GM19468 (cell line): ENCODE measurements around the gene SMAD4.

ENCODE experiments used
- ATAC-seq: cut with Tn5 transposase; IDR thresholded peaks from one replicate; pipeline ENCODE4 v1.9.1; 2021; ENCODE audit warnings: mild to moderate bottlenecking, moderate library complexity, moderate number of reproducible peaks; ENCODE audit not compliant: unreplicated experiment; ENCODE audit errors: extremely low read depth

The SMAD4 gene

GRCh38 chr18:51020536-51020935 lies 9.5 kb upstream of the SMAD4 start:
- no peak for ATAC-seq

GRCh38 chr18:51021226-51021965 lies 8.6 kb upstream of the SMAD4 start:
- no peak for ATAC-seq

- ATAC-seq = no peak
Measured at GRCh38 chr18:51025512-51025911, 4.5 kb upstream of the SMAD4 start.

GRCh38 chr18:51028201-51028805 lies 1.7 kb upstream of the SMAD4 start:
- no peak for ATAC-seq

- ATAC-seq = no peak
Measured at GRCh38 chr18:51029378-51029693, 677 bp upstream of the SMAD4 start.

- ATAC-seq = peak; percentile 7
Measured at GRCh38 chr18:51030537-51031258, 685 bp downstream of the SMAD4 start.

- ATAC-seq = no peak
Measured at GRCh38 chr18:51032193-51032592, 2.2 kb downstream of the SMAD4 start.

GRCh38 chr18:51037230-51037629 lies 7.2 kb downstream of the SMAD4 start:
- no peak for ATAC-seq

- ATAC-seq = no peak
Measured at GRCh38 chr18:51038110-51038509, 8.1 kb downstream of the SMAD4 start.

GRCh38 chr18:51039138-51040112 lies 9.4 kb downstream of the SMAD4 start:
- no peak for ATAC-seq

- no peak for ATAC-seq
Measured at GRCh38 chr18:51041677-51042352, 11.8 kb downstream of the SMAD4 start.

- ATAC-seq = no peak
Measured at GRCh38 chr18:51044928-51045585, 15.0 kb downstream of the SMAD4 start.

- no peak for ATAC-seq
Measured at GRCh38 chr18:51048190-51048589, 18.2 kb downstream of the SMAD4 start.

GRCh38 chr18:51049137-51049536 lies 19.1 kb downstream of the SMAD4 start:
- ATAC-seq = no peak

- ATAC-seq = peak; percentile 45
Measured at GRCh38 chr18:51051105-51051712, 21.2 kb downstream of the SMAD4 start.

GRCh38 chr18:51053814-51054213 lies 23.8 kb downstream of the SMAD4 start:
- ATAC-seq = peak; percentile 23

- no peak for ATAC-seq
Measured at GRCh38 chr18:51054764-51055163, 24.8 kb downstream of the SMAD4 start.

GRCh38 chr18:51059969-51060368 lies 30.0 kb downstream of the SMAD4 start:
- ATAC-seq = no peak

- no peak for ATAC-seq
Measured at GRCh38 chr18:51064256-51064655, 34.2 kb downstream of the SMAD4 start.
